Kidney (tissue), 14 donors: Measurements from ENCODE around the gene F10. TPM values are rescaled to one million over a fixed set of nuclear protein-coding genes. Genes with fewer than 3 reads are reported as not detected.

Source experiments
- DNase-seq, 5 donors: peaks; one replicate each; pipeline ENCODE4 v3.0.0-alpha.2; 2013 to 2020
- FAIRE-seq: peaks from 2 replicates; lab custom pipeline; 2012; peaks lifted over from hg19 to GRCh38; lab: Jason Lieb, UNC
- H3K27ac ChIP-seq, 2 donors: one replicate each; pipeline ENCODE4 v1.7.0; 2013; ENCODE audit warnings: low read depth in 2 of 2, low read length in 2 of 2, inconsistent platforms in 1 of 2
- H3K27me3 ChIP-seq: one replicate; pipeline ENCODE4 v1.7.1; 2013; ENCODE audit warnings: low read length, inconsistent platforms; ENCODE audit not compliant: control insufficient read depth, insufficient read depth
- H3K36me3 ChIP-seq, 3 donors: one replicate each; pipeline versions ENCODE4 v1.7.0 to v1.7.1; 2013; ENCODE audit warnings: low read length in 3 of 3, control low read depth in 1 of 3, inconsistent platforms in 1 of 3; ENCODE audit not compliant: insufficient read depth in 3 of 3, control insufficient read depth in 2 of 3
- H3K4me1 ChIP-seq, 3 donors: one replicate each; pipeline versions ENCODE4 v1.7.0 to v1.7.1; 2013; ENCODE audit warnings: low read length in 3 of 3, inconsistent platforms in 1 of 3, low read depth in 1 of 3; ENCODE audit not compliant: control insufficient read depth in 2 of 3, insufficient read depth in 2 of 3
- H3K4me3 ChIP-seq, 3 donors: one replicate each; pipeline versions ENCODE4 v1.7.0 to v1.8.1; 2013; ENCODE audit warnings: low read length in 3 of 3, control low read depth in 1 of 3, inconsistent platforms in 1 of 3
- H3K9ac ChIP-seq, 3 donors: one replicate each; pipeline versions ENCODE4 v1.7.0 to v1.7.1; 2013; ENCODE audit warnings: low read length in 3 of 3, control low read depth in 1 of 3, inconsistent platforms in 1 of 3
- H3K9me3 ChIP-seq, 3 donors: one replicate each; pipeline versions ENCODE4 v1.7.0 to v1.7.1; 2013; ENCODE audit warnings: low read length in 3 of 3, control low read depth in 1 of 3, inconsistent platforms in 1 of 3; ENCODE audit not compliant: control insufficient read depth in 2 of 3, insufficient read depth in 1 of 3
- intact Hi-C: fragments of 100-400 bp; cut with DNase I; formaldehyde crosslinking; loops from one replicate; pipeline ENCODE4 v1.11.1; 2022
- polyA plus RNA-seq: library from polyadenylated mRNA; stranded (reverse); fragments of 350-450 nt; fragmentation: Illumina TruSeq; extraction: RNeasy Lipid Tissue Mini Kit (QIAGEN cat#74804); gene quantifications from one replicate; pipeline ENCODE4 v1.2.3, GENCODE V29; 2014; ENCODE audit warnings: low read depth, low replicate concordance; ENCODE audit not compliant: insufficient read depth
- total RNA-seq: library from RNA; stranded (reverse); fragmentation: NEBNext Ultra II Directional; extraction: Animal tissue kit (Norgen Biotek cat#: 25700); gene quantifications from one replicate; pipeline ENCODE4 v1.2.1, GENCODE V29; 2021
- TF ChIP-seq, protein P1 (sequence below): IDR thresholded peaks from 3 replicates; pipeline ENCODE4 v1.5.1; 2012; ENCODE audit warnings: mild to moderate bottlenecking, moderate library complexity, borderline replicate concordance; ENCODE audit not compliant: insufficient read depth; ENCODE audit errors: extremely low read depth
- donor health status: control.
- donor health status: control.
- donor health status: control.
- donor health status: control.
- donor health status: control.
- donor health status: DM: yes; HTN: yes; CAD: no.
- donor health status: Normal renal cell carcinoma (clear cell type).

The F10 gene
- total and polyA plus RNA-seq, 2 donors from 2014 or later, result 5.1 to 6.8 TPM

DNA sequence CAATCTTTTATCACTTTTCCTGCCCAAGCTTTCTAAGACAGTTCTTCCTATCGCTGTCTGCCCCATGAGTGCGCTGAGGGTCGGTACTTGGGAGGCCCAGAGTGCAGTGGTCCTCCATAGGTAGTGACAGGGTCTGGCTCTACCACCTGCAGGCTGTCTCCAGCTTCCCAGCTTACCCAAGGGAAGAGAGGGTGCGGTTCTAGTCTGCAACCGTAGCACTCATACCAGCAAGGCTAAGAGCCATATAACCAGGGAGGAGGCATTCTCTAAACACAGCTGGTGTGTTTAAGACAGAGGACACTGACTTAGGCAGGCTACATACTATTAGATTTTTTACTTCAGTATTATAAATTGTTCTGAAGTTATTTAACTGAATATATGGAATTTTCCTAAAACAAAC lies 44.1 kb downstream of the F10 start:
- H3K27ac ChIP-seq, result no peak overlapping the region
- H3K36me3 ChIP-seq, result peaks cover 0 to 4% (median 2%) of the 10 kb centered on the region in 3 donors
- H3K4me3 ChIP-seq, result no peak overlapping the region
- DNase-seq, result no peak
- intact Hi-C loops, result no loop called here
- H3K4me1 ChIP-seq, result peaks cover 0 to 9% (median 0%) of the 10 kb centered on the region in 3 donors
- TF ChIP-seq, protein P1, sequence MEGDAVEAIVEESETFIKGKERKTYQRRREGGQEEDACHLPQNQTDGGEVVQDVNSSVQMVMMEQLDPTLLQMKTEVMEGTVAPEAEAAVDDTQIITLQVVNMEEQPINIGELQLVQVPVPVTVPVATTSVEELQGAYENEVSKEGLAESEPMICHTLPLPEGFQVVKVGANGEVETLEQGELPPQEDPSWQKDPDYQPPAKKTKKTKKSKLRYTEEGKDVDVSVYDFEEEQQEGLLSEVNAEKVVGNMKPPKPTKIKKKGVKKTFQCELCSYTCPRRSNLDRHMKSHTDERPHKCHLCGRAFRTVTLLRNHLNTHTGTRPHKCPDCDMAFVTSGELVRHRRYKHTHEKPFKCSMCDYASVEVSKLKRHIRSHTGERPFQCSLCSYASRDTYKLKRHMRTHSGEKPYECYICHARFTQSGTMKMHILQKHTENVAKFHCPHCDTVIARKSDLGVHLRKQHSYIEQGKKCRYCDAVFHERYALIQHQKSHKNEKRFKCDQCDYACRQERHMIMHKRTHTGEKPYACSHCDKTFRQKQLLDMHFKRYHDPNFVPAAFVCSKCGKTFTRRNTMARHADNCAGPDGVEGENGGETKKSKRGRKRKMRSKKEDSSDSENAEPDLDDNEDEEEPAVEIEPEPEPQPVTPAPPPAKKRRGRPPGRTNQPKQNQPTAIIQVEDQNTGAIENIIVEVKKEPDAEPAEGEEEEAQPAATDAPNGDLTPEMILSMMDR, result no peak
- FAIRE-seq, result no peak
- no peaks in the 10 kb centered on the region for H3K9me3 ChIP-seq
- no peak overlapping the region for H3K9ac ChIP-seq
- H3K27me3 ChIP-seq, result no peaks in the 10 kb centered on the region

DNA sequence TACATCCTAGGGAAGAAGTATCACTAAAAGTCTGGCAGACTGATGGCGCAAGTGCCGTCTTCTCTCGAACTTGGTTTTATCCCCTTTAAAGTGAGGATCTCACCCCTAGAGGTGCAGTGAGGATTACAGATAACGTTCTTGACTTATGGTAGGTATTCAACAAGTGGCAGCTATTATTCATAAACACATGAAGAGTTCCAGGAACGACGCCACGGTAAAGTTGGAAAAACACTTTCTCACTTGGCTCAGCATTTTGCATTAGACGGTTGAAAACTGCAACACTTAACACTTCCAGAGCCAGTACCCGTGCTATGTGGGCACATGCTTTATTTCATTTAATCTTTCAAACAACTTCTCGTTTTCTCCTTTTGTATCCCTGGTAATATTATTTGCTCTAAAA lies 44.6 kb downstream of the F10 start:
- intact Hi-C loops, result no loop called here
- TF ChIP-seq, protein P1, result no peak
- Histone ChIP-seq H3K27ac (no peak overlapping the region), H3K4me3 (no peak overlapping the region), H3K9ac (no peak overlapping the region), H3K4me1 (peaks cover 0 to 9% (median 0%) of the 10 kb centered on the region in 3 donors), H3K27me3 (no peaks in the 10 kb centered on the region), H3K9me3 (no peaks in the 10 kb centered on the region), H3K36me3 (peaks cover 0 to 5% (median 4%) of the 10 kb centered on the region in 3 donors)
- DNase-seq (no peak), FAIRE-seq (no peak)

DNA sequence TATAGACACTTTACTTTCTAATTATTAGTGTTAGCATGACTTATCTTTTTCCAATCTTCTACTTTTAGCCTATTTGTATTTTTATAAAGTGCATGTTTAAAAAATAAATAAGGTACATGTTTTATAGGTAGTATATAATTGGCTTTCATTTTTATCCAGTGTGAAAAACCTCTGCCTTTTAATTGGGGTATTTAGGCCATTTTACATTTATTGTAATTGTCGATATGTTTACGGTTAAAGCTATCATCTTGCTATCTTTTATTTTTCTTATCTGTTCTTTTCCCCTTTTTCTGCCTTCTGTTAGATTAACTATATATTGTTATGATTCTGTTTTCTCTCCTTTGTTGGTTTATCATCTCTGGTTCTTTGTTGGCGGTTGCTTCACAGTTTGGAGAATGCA lies 45.0 kb downstream of the F10 start:
- H3K4me1 ChIP-seq, result peaks cover 0 to 9% (median 4%) of the 10 kb centered on the region in 3 donors
- H3K9me3 ChIP-seq, result no peaks in the 10 kb centered on the region
- DNase-seq (no peak), FAIRE-seq (no peak)
- no peaks in the 10 kb centered on the region for H3K27me3 ChIP-seq
- intact Hi-C loops, result no loop called here
- H3K9ac ChIP-seq, result no peak overlapping the region
- TF ChIP-seq, protein P1, result no peak
- H3K27ac ChIP-seq, result no peak overlapping the region
- peaks cover 0 to 5% (median 4%) of the 10 kb centered on the region in 3 donors for H3K36me3 ChIP-seq
- no peak overlapping the region for H3K4me3 ChIP-seq

DNA sequence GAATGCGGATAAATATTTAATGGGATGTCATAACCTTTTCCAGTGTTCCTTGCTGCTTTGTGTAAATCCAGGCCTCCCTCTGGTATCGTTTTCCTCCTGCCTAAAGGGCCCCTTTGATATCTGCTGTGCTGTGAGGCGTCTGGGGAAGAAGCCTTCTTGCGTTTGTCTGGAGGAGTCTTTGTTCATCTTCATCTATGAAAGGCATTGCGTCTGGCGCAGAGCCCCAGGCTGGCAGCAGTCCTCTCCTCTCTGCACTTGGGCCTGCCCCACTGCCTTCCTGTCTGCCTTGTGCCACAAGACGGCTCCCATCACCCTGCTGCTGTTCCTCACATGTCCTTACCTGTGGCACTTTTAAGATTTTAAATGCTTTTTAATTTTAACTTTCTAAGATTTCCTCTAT lies 45.6 kb downstream of the F10 start:
- Histone ChIP-seq H3K27me3 (no peaks in the 10 kb centered on the region), H3K4me3 (no peak overlapping the region), H3K4me1 (peaks cover 0 to 12% (median 5%) of the 10 kb centered on the region in 3 donors), H3K36me3 (peaks cover 0 to 5% (median 4%) of the 10 kb centered on the region in 3 donors), H3K27ac (no peak overlapping the region), H3K9ac (no peak overlapping the region), H3K9me3 (no peaks in the 10 kb centered on the region)
- DNase-seq (no peak), FAIRE-seq (no peak)
- intact Hi-C loops, result no loop called here
- TF ChIP-seq, protein P1, result no peak
